Cardiac muscle cell (in vitro differentiated cells and primary cell): ENCODE measurements around the gene RAB3IP. TPM values are rescaled to one million over a fixed set of nuclear protein-coding genes. Genes with fewer than 3 reads are reported as not detected.
"Not testable (repeated sequence)": the region's sequence is repeated elsewhere in the genome, so short reads cannot be mapped to it uniquely, and the experiment has no call there.

Source experiments
- DNase-seq, 2 donors: peaks; one replicate each; pipeline versions ENCODE4 v3.0.0 to v3.0.0-alpha.2; 2010 to 2017; ENCODE audit warnings: low read depth in 1 of 2, low spot score in 1 of 2
- H3K27ac ChIP-seq: fragments of 200-600 bp; sonication (generic); 2 replicates; pipeline ENCODE4 v1.5.1; 2016
- H3K27me3 ChIP-seq: fragments of 200-600 bp; sonication (generic); 2 replicates; pipeline ENCODE4 v1.6.0; 2016; ENCODE audit warnings: control low read depth
- H3K36me3 ChIP-seq: fragments of 200-600 bp; sonication (generic); 2 replicates; pipeline ENCODE4 v1.5.1; 2016; ENCODE audit warnings: control low read depth
- H3K4me1 ChIP-seq: fragments of 200-600 bp; sonication (generic); 2 replicates; pipeline ENCODE4 v1.8.1; 2017; ENCODE audit warnings: low read depth, mild to moderate bottlenecking, mixed run types
- H3K4me3 ChIP-seq: fragments of 200-600 bp; sonication (generic); 2 replicates; pipeline ENCODE4 v1.5.1; 2016; ENCODE audit warnings: mild to moderate bottlenecking
- H3K9me3 ChIP-seq: fragments of 200-600 bp; sonication (generic); 2 replicates; pipeline ENCODE4 v1.5.1; 2017; ENCODE audit warnings: low read depth, mild to moderate bottlenecking, control low read depth
- polyA plus RNA-seq: library from polyadenylated mRNA; unstranded; fragments of >200 nt; fragmentation: Nextera tagmentation; extraction: Ambion mirVana; gene quantifications from 2 replicates; pipeline ENCODE4 v1.2.1, GENCODE V29; 2016
- total RNA-seq: library from RNA; depleted of rRNA; stranded (reverse); fragments of >200 nt; gene quantifications from 2 replicates; pipeline ENCODE4 v1.2.3, GENCODE V29; 2016
- TF ChIP-seq, protein P1 (sequence below): IDR thresholded peaks from 2 replicates; pipeline ENCODE4 v1.5.1; 2012; ENCODE audit warnings: low read depth, mild to moderate bottlenecking, low read length

RAB3IP gene
- total and polyA plus RNA-seq, 2 experiments from 2014 or later, result 79.3 to 81.4 TPM

DNA sequence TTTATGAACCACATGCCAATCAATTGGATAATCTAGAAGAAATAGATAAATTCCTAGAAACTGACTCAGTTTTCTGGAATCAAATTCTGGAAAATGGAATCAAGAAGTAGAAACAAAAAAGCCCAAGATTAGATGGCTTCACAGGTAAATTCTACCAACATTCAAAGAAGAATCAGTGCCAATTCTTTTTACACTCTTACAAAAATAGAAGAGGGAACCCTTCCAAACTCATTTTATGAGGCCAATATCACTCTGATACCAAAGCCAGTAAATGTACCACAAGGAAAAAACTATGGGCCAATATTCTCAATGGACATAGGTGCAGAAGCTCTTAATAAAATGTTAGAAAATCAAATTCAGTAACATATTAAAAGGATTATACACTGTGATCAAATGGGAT, 50.7 kb downstream of the RAB3IP start:
- no peaks in the 10 kb centered on the region for H3K4me1 ChIP-seq
- H3K27ac ChIP-seq, result no peak overlapping the region
- H3K36me3 ChIP-seq, result peaks cover 25% of the 10 kb centered on the region
- H3K27me3 ChIP-seq, result no peaks in the 10 kb centered on the region
- no peak overlapping the region for H3K4me3 ChIP-seq
- TF ChIP-seq, protein P1, sequence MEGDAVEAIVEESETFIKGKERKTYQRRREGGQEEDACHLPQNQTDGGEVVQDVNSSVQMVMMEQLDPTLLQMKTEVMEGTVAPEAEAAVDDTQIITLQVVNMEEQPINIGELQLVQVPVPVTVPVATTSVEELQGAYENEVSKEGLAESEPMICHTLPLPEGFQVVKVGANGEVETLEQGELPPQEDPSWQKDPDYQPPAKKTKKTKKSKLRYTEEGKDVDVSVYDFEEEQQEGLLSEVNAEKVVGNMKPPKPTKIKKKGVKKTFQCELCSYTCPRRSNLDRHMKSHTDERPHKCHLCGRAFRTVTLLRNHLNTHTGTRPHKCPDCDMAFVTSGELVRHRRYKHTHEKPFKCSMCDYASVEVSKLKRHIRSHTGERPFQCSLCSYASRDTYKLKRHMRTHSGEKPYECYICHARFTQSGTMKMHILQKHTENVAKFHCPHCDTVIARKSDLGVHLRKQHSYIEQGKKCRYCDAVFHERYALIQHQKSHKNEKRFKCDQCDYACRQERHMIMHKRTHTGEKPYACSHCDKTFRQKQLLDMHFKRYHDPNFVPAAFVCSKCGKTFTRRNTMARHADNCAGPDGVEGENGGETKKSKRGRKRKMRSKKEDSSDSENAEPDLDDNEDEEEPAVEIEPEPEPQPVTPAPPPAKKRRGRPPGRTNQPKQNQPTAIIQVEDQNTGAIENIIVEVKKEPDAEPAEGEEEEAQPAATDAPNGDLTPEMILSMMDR, result no peak
- no peak for DNase-seq
- no peaks in the 10 kb centered on the region for H3K9me3 ChIP-seq

DNA sequence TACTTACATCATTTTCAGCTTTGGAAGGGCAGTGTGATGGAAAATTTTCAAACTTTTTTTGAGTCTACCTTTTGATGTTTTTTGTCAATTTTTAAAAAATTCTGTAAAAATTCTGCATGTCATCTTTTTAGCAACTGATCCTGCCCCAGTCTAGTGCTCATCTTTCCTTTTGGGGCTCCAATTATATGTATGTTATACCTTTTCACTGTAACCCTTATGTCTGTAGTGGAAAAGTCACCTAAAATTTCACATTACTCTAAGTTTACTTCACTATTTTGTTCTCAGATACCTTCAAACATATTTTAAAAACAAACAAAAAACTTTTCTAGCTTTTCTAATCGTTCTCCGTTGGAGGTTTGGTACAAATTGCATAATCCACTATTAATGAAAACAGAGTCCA, 53.9 kb downstream of the RAB3IP start:
- H3K27me3 ChIP-seq, result no peaks in the 10 kb centered on the region
- TF ChIP-seq, protein P1, result no peak
- H3K4me3 ChIP-seq, result no peak overlapping the region
- peaks cover 38% of the 10 kb centered on the region for H3K36me3 ChIP-seq
- no peak overlapping the region for H3K27ac ChIP-seq
- DNase-seq, result no peak
- H3K9me3 ChIP-seq, result no peaks in the 10 kb centered on the region
- no peaks in the 10 kb centered on the region for H3K4me1 ChIP-seq

DNA sequence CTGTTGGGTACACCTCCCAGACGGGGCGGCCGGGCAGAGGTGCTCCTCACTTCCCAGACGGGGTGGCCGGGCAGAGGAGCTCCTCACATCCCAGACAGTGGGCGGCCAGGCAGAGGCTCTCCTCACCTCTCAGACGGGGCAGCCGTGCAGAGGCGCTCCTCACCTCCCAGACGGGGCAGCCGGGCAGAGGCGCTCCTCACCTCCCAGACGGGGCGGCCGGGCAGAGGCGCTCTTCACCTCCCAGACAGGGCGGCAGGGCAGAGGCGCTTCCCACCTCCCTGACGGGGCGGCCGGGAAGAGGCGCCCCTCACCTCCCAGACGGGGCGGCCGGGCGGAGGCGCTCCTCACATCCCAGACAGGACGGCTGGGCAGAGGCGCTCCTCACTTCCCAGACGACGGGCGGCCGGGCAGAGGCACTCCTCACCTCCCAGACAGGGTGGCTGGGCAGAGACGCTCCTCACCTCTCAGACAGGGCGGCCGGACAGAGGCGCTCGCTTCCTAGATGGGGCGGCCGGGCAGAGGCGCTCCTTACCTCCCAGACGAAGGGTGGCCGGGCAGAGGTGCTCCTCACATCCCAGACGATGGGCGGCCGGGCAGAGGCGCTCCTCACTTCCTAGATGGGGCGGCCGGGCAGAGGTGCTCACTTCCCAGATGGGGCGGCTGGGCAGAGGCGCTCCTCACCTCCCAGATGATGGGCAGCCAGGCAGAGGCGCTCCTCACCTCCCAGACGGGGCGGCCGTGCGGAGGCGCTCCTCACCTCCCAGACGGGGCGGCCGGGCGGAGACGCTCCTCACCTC, 68.6 kb downstream of the RAB3IP start:
- H3K36me3 ChIP-seq, H3K4me1 ChIP-seq, DNase-seq, H3K27ac ChIP-seq, H3K9me3 ChIP-seq, H3K4me3 ChIP-seq, H3K27me3 ChIP-seq: not testable (repeated sequence)

DNA sequence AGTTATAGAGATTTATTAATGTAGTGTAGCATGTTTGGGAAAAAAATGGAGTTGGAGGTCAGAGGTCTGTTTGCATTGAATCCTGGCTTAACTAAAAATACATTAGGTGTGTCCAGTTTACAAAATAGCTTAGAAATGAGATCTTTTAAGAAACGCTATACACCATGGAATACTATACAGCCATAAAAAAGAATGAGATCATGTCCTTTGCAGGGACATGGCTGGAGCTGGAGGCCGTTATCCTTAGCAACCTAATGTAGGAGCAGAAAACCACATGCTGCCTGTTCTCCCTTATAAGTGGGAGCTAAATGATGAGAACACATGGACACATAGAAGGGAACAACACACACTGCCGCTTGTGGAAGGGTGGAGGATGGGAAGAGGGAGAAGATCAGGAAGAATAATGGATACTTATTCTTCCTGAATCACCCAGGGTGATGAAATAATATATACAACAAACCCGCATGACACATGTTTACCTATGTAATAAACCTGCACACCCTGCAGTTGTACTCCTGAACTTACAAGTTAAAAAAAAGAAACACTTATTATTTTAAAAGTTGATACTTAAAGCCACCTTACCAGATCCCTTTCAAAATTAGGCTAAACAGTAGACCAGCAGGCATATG, 72.3 kb downstream of the RAB3IP start:
- no peak for DNase-seq

DNA sequence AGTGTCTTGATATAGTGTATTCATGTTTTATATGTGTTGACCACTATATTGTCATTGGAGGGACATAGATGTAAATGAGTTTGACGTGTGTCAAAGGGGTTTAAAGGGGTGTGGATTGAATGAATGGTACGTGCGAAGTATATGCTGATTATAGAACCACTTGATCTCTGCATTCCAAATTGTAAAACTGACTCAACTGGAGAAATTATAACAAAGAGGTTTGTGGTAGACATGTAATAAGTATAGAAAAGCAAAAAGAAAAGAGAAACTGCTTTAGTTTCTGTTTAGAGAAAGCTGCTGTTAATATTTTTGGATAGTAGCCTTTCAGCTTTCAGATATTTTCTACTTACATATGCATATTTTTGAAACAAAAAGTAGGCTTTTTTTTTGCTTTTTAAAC, 77.4 kb downstream of the RAB3IP start:
- Histone ChIP-seq H3K9me3 (no peaks in the 10 kb centered on the region), H3K4me1 (peaks cover 4% of the 10 kb centered on the region), H3K36me3 (peaks cover 26% of the 10 kb centered on the region), H3K27me3 (no peaks in the 10 kb centered on the region), H3K4me3 (no peak overlapping the region), H3K27ac (no peak overlapping the region)
- TF ChIP-seq, protein P1, result no peak
- no peak for DNase-seq

More for the DNA sequence above, 72.3 kb downstream of the RAB3IP start:
- H3K36me3 ChIP-seq, result peaks cover 16% of the 10 kb centered on the region
- no peak overlapping the region for H3K4me3 ChIP-seq
- peaks cover 2% of the 10 kb centered on the region for H3K9me3 ChIP-seq
- TF ChIP-seq, protein P1, result no peak
- no peak overlapping the region for H3K27ac ChIP-seq
- H3K4me1 ChIP-seq, result no peaks in the 10 kb centered on the region
- no peaks in the 10 kb centered on the region for H3K27me3 ChIP-seq

DNA sequence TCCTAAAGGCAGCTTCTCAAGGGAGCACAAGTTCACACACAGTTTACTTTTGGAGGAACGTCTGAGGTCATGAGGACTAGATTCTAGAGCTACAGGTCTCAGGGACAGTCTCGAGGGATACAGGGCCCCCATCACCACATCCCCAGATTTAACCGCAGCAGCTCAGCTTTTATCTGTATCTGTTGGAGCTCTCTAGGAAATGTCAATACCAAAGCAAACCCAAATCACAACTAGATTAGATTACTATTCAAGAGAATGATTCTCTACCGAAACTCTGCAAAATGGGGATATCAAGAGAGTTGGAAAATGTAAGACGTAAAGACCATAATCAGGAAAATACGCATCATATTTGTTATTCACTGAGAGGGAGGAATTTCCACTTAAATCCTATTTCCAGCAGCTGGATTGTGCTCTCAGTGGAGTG, 82.4 kb downstream of the RAB3IP start:
- Histone ChIP-seq H3K27me3 (no peaks in the 10 kb centered on the region), H3K27ac (no peak overlapping the region), H3K36me3 (peaks cover 11% of the 10 kb centered on the region), H3K4me1 (peaks cover 4% of the 10 kb centered on the region), H3K9me3 (no peaks in the 10 kb centered on the region), H3K4me3 (no peak overlapping the region)
- TF ChIP-seq, protein P1, result no peak
- DNase-seq, result no peak
